IPS-18c (cell line): ENCODE data around the gene RBM8A.

ENCODE experiments used
- H3K4me3 ChIP-seq: 2 replicates; pipeline ENCODE4 v1.7.0; 2013; ENCODE audit warnings: low read depth, mild to moderate bottlenecking, low read length, moderate library complexity; ENCODE audit not compliant: insufficient read depth
- H3K9me3 ChIP-seq: one replicate; pipeline ENCODE4 v1.6.1; 2013; ENCODE audit warnings: mild to moderate bottlenecking, low read length, moderate library complexity; ENCODE audit not compliant: control insufficient read depth, insufficient read depth

The RBM8A gene

DNA sequence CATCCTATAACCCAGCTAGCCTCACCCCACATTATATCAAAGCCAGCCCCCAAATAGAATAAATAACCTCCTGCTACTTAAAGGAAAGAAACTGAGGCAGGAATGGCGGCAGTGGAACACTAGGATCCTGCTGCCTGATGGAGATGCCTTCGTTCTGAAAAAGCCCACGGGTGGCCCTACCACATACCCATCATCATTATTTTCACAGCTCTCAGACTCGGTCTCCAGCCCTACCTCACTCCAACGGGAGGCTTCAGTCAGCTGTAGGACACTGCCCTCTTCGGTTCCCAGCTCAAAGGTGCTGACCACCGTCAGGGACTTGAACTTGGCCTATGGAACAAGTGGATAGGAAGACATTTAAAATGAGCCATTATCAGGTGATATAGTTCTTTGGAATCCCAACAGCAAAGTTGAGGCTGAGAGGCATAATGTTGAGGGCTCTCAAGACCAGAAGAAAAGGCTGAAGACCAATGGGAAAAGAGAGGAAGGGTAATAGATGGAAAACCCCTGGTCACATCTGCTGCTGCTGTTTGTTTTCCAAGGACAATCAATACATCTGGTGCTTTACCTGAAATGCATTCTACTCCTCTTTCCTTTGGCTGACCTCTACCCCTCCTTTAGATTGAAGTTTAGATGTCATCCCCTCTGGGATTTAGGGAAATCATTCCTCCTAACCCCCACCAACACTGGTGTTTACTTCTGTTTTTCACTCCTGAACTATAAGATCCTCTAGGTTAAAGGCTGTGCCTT, 33.8 kb downstream of the RBM8A start:
- Histone ChIP-seq H3K4me3 (no peak overlapping the region), H3K9me3 (no peaks in the 10 kb centered on the region)

DNA sequence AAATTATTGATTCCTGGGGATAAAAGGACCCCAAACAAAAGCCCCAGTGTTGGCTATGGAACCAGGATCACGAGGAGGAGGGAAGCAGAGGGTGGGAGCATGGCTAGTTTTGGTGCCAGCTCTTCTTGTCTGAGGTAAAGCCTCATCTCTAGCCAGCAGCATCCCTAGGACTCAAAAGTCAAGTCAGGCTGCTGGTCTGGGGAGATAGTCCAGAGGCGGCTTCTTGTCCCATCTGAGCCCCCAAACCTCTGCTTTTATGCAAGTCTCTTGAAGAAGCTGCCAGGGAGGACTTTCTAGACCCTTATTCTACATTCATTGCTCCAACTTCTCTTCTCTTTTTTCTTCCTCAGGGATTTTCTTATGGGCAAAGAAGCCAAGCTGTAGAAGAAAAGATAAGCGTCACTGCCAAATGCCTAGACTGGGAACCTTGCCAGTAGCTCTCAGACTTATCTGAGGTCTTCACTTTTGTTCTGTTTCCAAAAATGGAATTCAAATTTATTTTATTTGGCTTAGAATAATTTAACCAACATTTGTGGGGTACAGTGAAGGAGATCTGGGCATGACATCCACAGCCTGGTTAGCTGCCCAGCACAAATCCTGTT, 34.7 kb downstream of the RBM8A start:
- H3K9me3 ChIP-seq: no peaks in the 10 kb centered on the region
- H3K4me3 ChIP-seq: no peak overlapping the region

DNA sequence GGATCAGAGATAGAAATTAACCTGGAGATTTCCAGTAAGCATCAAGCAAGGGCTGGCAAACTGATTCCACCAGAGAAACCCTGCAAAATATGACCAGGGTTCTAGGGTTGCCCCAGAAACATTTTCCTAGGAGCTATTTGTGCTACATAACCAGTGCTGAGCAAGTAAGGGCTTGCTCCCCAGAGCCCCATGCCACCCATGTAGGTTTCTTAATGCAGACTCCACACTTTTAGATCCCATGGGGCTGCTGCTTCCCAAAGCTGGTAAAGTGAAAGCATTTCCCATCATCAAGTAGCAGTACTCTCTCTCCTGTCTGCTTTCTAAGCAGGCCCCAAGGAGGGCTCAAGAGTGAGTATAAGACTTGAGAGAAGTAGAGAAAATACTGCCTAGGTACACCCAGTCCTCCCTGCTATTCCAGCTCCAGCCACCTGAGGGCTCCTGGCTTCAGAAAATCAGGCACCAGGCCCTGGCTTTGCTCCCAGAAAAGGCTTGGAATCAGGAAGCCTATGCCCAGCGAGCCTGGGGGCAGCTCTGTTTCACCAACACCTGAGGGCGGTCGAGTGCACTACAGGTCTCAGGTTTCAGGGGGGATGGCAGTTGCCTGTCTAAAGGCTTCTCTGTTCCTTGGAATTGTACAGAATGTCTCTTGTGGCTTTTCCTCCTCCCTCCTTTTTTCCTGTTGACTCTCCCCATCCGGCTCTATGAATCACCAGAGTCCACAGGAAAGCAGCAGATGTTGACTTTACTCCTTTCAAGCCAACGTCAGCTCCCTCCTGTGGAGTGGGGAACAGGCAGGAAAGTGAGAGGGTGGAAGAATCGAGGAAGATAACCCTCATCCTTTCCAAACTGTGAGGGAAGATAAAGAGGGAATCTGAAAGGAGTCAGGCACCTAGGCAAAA, 35.4 kb downstream of the RBM8A start:
- Histone ChIP-seq H3K9me3 (no peaks in the 10 kb centered on the region), H3K4me3 (no peak overlapping the region)

DNA sequence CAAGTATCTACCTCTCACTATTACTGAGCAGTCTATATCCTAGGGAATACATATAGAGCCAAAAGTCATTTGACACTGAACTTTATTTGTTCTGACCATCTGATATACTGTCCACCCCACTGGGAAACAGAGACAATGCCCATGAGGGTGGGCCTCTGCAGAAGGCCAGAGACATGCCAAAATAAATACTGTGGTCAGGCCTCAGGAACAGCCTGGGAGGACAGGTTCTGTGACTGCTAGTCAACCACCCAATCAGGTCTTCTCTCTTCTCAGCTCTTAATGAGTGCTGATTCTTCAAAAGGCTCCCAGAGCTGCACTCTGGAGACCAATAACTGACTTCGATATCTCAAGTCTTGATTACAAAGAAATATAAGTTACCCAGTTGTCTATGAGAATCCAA, 36.1 kb downstream of the RBM8A start:
- Histone ChIP-seq H3K4me3 (no peak overlapping the region), H3K9me3 (no peaks in the 10 kb centered on the region)

DNA sequence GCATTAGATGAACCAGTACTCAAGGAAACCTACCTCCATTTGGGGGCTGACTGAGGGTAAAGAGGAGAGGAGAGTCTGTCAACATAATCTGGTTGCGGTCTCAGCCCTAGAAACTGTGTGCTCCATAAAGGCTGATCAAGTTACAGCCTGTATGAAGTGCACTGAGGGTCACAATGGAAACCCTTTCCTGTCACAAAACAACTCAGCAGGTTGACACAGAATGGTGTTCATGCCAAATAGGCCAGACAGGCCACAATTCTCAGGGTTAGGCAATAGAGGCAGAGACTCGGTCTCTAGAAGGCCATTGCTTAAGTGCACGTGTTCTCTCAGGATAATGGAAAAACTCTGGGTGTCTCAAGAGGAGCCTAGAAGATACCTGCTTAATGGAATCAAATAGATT, 37.6 kb downstream of the RBM8A start:
- H3K9me3 ChIP-seq: no peaks in the 10 kb centered on the region
- no peak overlapping the region for H3K4me3 ChIP-seq

DNA sequence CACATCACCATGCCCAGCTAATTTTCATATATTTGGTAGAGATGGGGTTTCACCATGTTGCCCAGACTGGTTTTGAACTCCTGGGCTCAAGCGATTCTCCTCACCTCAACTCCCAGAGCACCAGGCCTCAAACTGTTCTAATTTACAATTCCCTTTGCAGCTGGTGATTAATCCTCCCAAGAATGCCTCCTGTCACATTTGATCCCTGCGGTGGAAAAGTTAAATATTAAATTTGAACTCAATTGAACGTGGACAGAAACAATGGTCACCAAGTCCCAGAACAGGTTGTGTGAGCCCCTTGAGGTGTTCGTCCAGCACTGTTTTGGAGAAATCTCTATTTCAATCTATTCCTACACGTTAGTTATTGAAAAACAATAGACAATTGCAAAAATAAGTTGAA, 39.7 kb downstream of the RBM8A start:
- no peaks in the 10 kb centered on the region for H3K9me3 ChIP-seq
- H3K4me3 ChIP-seq: no peak overlapping the region

DNA sequence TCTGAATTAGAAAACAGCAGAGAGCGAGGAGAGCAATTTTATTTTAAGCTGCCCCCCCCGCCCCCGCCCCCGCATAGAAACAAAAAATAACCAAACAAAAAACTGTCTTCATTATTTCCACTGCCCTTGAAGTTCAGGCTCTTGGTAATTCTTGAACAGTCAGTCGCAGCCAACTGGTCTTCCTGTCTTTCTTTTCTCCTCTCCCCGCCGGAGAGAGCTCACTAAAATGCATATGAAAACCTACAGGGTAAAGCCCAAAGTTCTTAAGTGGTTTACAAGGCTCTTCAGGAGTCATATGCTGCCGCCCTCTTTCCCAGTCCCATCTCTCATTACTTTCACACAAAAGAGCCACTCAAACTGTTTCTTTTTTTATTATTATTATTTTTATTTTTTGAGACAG, 40.5 kb downstream of the RBM8A start:
- no peaks in the 10 kb centered on the region for H3K9me3 ChIP-seq
- H3K4me3 ChIP-seq: no peak overlapping the region

DNA sequence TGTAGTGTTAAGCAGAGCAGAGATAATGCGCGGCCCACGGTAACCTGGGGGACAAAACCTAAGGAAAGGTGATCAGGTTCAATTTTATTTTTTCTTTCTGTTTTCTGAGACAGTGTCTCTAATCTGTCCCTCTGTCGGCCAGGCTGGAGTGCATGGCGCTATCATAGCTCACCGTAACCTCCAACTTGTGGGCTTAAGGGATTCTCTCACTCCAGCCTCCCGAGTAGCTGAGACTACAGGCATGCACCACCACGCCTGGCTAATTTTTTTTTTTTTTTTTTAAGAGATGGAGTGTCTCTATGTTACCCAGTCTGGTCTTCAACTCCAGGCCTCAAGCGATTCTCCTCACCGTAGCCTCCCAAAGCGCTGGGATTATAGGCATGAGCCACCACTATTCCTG, 40.9 kb downstream of the RBM8A start:
- Histone ChIP-seq H3K9me3 (no peaks in the 10 kb centered on the region), H3K4me3 (peak overlapping the region; percentile 83; the same call in 1 of the 2 replicates)

DNA sequence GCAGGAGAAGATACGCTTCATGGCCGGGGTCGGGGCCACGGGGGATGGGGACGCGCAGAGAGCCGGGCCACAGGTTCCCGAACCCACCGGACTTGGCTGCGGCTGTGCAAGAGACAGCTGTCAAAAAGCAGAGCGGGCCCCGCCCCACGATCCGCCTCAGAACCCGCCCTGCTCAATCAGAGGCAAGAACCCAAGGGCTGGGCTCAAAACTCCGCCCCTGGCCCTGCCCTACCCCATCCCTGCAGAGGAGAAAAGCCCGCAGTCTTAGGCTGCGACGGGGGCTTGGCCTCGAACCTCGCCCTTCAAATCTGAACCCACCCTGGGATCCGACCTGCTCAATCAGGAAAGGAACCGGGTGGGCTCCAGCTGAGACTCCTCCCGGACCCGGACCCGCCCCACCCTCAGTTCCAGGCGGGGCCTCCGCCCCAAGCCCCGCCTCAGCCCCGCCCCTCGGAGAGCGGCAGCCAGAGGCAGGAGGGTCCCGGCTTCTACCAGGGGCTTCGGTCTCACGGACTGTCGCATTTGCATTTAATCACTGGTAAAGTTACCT, 41.5 kb downstream of the RBM8A start, which contains the start of gene ANKRD35:
Gene ANKRD35, minus strand, starts transcription at position 129 of the 550 bp plus-strand sequence. Its CDS starts 108 bp downstream, at position 21.
- H3K4me3 ChIP-seq: peak within 1 kb of the TSS; percentile 83
- no peaks in the 10 kb centered on the region for H3K9me3 ChIP-seq

DNA sequence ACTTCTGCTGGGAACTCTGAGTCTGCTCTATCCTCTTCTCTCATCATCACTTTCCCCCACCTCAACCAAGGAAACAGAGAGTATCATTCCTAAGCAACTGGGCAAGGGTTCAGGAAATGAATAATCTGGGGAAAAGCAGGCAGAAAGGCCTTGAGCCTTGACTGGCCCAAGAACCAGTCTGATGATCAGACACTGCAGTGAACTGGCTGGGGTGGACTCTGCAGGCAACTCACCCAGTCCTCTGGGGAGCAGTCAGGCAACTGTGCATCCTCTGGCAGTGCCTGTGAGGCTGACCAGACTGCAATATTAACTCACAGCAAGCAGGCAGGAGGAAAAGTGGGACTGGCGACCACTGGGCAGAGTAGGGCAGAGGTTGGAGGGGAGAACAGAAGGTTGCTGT, 42.6 kb downstream of the RBM8A start:
- no peak overlapping the region for H3K4me3 ChIP-seq

DNA sequence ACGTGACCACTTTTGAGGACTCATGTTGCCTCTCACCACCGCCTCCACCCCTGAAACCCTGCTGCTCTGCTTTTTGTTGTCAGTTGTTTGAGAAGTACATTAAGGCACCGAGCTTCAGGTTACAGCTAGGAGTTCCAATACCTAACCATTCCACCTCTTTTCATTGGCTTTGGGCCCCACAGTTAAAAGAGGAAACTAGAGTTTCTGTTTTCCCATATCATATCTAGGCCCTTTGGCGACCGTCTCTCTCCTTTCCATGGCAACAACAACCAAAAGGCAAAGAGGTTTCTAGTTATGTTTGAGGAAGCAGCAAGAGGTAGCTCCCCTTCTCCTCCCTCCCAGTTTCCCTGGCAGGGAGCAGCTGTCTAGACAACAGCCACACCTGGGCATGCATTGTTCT, 47.5 kb downstream of the RBM8A start:
- H3K9me3 ChIP-seq: no peaks in the 10 kb centered on the region
- no peak overlapping the region for H3K4me3 ChIP-seq

More for the DNA sequence above, 42.6 kb downstream of the RBM8A start:
- no peaks in the 10 kb centered on the region for H3K9me3 ChIP-seq

DNA sequence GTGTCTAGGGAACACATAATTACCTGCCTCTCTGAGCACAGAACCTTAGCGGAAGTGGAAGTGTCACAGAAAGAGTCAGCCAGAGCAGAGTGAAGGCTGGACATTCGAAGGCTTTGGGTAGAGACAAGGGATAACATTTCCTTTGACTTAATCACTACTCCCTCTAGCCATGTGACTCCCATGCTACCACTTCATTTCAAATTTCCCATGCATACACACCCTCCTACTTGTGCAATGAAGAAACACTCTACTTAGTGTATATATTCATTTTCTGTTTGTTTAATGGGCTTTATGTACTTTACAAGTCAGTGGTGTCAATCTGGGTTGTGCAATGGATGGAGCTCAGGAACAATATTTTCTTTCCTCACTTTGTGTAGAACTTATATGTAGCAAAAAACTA, 48.6 kb downstream of the RBM8A start:
- no peaks in the 10 kb centered on the region for H3K9me3 ChIP-seq
- H3K4me3 ChIP-seq: no peak overlapping the region

DNA sequence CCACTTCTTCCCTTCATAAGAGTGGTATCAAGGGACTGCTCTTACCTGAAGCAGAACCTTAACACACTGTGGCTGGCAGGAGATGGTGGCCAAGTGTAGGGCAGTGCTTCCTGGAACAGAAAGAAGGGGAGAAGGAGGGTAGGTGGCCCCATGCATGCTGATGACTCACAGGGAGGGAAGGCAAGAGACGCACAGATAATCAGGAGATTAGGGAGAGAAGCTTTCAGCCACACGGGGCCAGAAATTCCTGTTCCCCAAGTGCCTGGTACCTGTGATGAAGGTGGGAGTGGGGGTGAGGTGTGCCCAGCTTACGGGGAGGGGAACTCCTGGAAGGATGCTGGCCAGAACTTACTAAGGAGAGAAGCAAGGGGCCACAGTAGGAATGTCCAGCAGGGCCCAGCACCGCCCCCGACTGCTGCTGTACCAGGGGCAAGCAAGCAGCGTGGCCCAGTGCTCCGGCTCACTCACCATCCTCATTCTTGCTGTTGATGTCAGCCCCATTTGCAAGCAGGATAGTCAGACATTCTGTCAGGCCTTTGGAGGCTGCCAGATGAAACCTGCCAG, 49.3 kb downstream of the RBM8A start:
- Histone ChIP-seq H3K9me3 (no peaks in the 10 kb centered on the region), H3K4me3 (no peak overlapping the region)

DNA sequence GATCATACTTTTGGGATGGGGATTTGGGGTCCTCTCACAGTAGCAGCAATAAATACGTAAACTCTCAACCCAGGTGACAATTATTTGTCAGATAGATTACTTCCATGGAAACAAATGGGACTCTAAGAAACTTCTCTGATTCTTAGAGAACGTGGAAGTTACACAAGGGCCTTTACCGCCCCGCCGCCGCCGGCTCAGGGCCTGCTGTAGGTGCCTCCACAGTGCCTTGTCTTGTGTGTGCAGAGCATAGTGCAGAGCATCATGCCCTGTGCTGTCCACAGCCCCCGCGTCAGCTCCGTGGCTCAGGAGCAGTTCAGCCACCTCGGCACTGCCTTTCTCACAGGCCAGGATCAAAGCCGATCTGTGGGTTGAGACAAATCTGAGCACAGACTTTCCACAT, 52.6 kb downstream of the RBM8A start:
- H3K9me3 ChIP-seq: no peaks in the 10 kb centered on the region
- no peak overlapping the region for H3K4me3 ChIP-seq

DNA sequence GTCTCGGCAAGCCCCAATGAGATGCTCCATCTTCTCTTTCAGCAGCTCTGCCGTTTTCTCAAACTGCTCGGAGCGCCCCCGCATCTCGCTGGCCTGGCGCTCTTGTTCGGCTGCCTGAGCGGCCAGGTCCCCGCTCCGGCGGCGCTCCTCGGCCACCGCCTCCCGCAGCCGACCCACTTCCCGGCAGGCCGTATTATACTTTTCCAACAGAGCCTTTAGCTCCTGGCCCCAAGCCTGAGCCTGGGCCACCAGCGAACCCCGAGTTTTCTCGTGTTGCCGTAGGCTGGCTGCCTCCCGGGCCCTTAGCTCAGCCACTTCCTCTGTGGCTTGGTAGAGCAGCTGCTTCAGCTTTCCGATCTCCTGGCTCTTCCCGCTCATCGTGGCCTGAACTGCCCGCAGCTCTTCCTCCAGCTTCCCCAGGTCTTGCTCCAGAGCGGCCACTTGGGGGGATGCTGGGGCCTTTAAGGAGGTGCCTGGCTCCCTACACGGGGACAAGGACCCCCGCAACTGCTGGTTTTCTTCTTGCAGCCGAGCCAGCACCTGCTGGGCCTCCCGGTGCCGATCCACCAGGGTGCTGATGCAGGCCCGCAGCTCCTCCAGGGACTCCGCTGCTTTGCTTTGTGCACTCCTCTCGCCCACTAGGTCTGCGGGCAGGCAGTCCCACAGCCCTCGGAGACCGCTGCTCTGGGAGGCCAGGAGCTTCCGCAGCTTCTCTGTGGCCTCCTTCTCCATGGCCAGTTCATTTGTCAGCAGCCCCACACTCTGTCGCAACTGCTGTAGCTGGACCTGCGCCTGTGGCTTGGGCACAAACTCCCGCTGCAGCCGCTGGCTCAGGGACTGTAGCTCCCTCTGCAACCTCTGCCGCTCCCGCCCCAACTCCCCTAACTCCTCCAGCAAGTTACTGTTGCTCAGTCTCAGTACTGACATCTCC, 55.0 kb downstream of the RBM8A start:
- Histone ChIP-seq H3K4me3 (peak overlapping the region; percentile 56), H3K9me3 (peaks cover 2% of the 10 kb centered on the region)
